ENCODE data around the gene NCK2. TPM values are rescaled to one million over a fixed set of nuclear protein-coding genes. Genes with fewer than 3 reads are reported as not detected.

NCK2 gene
- polyA plus RNA-seq, 4 donors = 59.0 to 68.0 (median 63.0) TPM

DNA sequence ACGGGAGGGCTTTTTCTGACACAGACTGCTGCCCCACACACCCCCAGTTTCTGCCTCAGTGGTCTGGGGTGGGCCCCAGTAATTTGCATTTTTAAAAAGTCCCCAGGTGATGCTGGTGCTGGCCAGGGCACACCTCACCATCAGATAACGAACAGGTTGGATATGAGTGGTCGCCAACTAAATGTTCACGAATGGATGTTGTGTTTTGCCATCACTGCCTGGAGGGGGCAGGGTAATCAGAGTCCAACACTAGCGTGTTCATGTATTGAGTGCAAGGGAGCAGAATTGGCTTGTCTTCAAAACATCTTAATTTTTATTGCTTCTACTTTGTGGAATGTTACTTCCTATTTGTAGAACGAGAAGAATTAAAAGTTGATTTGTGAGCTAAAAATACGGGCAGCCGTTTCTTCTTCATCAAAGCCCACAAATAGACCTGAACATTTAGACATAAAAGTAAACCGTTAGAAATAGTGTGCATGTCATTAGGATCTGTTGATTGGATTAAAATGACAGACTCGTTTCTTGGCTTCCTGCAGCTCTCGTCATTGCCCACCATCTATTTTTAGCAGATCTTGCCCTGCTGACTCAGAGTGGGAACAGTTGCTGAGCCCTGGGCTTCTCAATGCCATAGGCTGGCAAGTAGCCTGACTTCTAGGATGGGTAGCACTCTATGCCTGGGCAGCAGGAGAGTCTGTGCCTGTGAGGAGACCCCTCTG, 45.2 kb downstream of the NCK2 start:
- no peak for DNase-seq (ENCODE audit: low read depth in 4 of 4, low spot score in 3 of 4)

DNA sequence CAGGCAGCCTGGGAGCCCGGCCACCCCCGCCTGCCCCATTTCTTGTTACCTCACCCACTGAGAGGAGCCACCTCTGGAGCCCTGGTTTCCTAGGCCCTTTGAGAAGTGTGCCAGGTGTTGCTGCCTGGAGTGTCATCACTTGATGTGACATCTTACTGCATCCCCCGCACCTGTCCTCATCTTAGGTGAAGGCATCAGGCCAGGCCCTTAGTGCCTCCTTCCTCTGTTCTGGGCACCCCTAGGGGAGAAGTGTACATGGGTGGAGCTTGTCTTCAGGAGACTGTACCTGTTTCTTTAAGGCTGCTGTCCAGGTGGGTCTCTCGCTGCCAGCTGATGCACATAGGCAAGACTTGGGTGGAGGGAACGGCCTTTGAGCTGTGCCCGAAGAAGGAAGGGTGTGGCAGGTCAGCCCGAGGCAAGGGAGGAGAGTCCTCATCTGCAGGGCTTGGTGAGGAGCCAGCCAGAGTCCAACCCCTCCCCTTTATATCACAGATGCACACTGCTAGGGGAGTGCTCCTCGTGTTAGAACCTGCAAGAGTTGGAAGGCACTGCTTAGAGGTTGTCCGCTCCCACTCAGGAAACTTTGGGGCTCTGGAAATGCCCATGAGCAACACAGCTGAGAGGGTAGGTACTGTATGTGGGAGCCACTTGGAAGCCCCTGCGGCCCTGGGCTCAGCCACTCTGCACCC, 45.9 kb downstream of the NCK2 start:
- DNase-seq (ENCODE audit: low read depth in 4 of 4, low spot score in 3 of 4) = no peak

DNA sequence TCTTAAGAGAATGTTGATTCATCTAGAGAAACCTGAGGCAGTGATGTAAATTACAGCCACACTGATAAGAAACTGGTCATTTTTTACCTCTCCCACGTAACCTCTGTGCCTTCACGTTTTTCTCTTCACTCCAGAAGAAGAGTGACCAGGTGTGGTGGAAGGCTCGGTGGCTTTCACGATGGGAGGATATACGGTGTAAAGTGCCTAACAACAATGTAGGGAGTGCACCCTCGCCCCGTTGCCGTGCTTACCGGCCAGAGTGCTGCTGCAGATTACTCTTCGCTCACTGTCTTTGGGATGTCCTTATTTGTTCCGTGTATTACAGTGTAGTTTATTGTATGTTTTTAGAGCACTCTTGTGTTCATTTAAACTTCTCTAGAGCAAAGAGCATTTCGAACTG, 46.5 kb downstream of the NCK2 start:
- no peak for DNase-seq (ENCODE audit: low read depth in 4 of 4, low spot score in 3 of 4)

DNA sequence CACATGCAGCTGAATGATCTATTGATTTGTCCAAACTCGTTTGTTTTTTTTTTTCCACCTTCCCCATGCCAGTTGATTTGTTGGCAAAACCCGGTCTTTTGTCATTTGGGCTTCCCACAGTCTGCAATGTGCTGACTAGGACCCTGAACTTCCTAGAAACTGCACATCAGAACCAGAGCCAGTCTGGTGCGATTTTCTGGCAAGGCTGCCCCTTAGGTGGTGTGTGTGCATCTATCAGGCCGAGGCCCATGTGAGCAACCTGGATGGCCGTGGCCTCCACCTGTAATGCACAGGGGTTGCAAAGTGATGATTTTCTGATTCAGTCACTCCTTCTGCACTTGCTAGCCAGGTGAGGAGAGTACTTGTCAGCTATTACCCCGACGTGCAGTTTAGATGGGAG, 47.8 kb downstream of the NCK2 start:
- DNase-seq (ENCODE audit: low read depth in 4 of 4, low spot score in 3 of 4) = no peak

DNA sequence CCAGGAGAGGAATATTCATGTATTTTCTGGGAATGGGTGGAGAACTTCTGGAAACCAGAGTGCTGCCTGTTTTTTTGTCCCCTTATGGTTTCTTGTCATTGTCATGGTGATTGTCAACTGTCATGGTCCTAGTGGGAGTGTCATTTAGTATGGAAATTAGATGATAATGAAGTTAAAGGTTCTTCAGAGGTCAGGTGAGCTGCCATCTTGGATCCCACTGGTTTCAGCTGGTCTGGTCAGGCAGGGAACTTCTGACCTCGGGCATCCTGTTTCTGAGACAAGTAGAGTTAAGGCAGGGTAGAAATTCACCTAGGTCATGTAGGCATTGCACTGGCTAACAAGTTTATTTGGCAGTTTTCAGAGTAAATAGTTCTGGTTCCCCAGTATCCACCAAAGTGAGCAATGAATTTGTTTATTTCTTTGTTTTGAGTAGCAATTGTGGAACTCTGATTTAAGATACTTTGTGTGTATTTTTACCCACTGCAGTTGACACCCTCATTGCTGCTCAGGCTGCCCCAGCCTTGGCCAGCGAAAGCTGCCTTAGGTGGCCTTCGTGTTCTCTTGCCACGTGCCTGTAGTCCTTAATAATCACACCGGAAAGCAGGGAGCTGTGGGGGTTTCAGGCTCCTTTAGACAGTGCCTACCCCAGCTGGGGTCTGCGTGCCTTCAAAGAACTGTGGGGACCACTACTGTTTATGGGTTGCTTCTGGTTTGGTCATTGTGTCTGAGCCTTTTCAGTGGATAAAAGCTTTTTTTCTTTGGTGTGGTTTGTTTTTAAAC, 48.7 kb downstream of the NCK2 start:
- DNase-seq (ENCODE audit: low read depth in 4 of 4, low spot score in 3 of 4) = no peak

DNA sequence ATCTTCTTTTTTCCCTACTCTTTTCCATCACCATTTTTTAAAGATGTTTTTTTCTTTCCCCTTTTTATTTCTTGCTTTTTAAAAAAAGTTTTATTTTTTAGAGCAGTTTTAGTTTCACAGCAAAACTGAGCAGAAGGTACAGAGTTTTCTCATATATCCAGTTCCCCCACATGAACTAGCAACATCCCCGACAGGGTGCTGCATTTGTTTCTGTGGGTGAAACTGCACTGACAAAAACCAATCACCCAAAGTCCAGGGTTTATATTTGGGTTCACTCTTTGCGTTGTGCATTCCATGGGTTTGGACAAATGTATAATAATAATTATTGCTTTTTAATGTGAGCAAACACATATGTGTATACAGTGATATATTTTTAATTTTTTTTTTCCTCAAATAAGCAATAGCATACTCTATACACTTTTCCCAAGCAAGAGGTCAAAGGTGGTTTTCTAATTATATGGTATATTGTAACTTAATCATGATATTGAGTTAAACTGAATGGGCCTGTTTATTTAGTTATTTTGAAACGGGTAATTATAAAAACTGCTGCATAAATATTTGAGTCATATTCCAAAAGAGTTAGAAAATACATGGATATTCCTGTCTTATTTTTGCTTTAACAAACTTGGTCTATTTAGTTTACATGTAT, 50.3 kb downstream of the NCK2 start:
- no peak for DNase-seq (ENCODE audit: low read depth in 4 of 4, low spot score in 3 of 4)

DNA sequence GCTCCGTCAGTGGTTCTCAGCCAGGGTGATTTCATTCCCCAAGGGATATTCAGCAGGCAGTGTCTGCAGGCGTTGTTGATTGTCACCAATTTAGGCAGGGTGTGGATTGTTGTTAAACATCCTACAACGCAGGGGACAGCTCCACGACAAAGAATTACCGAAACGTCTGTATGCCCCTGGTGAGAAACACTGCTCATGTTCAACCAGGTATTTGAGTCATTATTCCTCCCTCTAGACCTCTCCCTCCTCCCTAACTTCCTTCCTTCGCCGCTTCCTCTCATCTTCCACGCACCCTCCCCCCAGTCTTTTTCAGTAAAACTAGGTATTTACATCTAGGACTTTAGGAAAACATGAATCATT, 50.8 kb downstream of the NCK2 start:
- no peak for DNase-seq (ENCODE audit: low read depth in 4 of 4, low spot score in 3 of 4)

DNA sequence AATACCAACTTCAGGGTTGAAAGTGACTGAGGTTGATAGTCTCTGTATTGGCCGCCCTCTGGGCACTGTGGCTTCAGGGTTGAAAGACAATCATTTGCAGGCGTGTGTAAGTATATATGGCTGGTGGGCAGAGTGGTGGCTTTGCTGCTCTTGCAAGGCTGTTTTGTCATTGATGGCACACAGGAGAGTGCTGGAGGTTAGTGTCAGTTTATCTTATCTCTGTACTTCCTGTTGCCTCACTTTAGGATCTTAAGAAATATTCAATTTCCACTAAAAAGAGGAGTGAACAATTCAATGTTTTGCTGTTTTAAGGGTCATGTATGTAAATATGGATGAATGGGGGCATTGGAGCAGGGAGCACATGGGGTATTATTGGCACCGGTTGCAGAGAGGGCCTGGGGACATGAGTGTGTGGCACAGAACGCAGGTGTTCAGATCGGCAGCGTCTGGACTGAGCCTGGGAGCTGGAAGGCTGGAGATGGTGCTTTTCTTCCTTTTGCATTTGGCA, 51.5 kb downstream of the NCK2 start:
- no peak for DNase-seq (ENCODE audit: low read depth in 4 of 4, low spot score in 3 of 4)

DNA sequence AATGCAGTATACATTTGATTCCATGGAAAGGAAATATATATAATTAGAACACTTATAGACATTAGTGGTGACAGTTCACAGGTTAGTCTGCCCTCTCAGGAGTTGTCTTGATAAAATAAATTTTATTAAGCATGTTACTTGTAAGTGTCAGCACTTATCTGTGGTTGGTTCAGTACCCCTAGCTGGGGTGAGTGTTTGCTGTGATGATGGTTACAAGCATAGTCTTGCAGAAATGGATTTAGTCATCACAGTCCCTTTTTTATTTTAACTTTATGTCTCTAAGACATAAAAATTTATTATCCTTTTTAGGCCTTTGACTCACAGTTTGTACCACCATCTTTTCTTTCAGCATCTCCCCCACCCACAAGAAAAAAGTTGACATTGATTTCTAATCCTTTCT, 52.1 kb downstream of the NCK2 start:
- no peak for DNase-seq (ENCODE audit: low read depth in 4 of 4, low spot score in 3 of 4)

DNA sequence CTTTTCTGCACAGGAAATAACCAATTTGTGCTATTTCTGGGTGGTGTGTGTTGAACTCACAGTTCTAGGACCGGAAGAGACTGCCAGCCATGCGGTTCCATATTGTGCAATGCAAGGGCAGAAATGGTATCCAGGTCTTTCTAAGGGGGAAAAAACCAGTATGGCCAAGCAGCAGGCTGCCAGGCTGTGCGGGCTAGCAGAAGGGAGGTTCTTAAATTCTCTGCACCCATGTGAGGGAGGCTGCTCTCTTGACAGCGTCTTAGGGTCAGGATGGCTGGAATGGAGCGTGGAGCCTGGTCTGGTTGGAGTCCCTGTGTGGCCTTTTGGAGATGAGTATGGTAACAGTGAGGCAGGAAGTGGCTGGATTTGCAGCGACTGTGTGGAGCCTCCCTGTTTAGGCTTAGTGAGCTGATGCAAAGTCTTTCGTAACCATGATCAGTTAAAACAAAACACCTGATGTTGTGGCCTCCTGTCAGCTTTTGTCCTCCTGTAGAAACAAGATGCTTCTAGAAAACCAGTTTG, 52.6 kb downstream of the NCK2 start:
- DNase-seq (ENCODE audit: low read depth in 4 of 4, low spot score in 3 of 4) = no peak

DNA sequence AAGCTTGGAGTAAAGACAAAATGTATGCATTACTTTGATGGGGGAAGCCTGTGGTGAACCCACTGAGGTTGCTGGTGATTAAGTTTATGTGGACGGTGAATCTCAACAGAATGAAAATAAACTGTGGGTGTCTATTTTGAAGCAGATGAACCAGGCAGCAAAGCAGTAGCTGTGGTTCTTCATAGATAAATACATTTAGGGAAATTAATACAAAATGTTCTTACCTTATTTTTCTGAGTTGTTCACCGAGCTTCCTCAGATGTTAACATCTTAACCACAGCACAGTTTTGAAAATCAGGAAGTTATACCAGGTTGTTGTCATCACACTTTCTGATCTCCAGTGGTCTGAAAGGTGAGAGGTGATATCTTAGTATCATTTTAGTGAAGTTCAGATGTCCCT, 53.9 kb downstream of the NCK2 start:
- no peak for DNase-seq (ENCODE audit: low read depth in 4 of 4, low spot score in 3 of 4)

DNA sequence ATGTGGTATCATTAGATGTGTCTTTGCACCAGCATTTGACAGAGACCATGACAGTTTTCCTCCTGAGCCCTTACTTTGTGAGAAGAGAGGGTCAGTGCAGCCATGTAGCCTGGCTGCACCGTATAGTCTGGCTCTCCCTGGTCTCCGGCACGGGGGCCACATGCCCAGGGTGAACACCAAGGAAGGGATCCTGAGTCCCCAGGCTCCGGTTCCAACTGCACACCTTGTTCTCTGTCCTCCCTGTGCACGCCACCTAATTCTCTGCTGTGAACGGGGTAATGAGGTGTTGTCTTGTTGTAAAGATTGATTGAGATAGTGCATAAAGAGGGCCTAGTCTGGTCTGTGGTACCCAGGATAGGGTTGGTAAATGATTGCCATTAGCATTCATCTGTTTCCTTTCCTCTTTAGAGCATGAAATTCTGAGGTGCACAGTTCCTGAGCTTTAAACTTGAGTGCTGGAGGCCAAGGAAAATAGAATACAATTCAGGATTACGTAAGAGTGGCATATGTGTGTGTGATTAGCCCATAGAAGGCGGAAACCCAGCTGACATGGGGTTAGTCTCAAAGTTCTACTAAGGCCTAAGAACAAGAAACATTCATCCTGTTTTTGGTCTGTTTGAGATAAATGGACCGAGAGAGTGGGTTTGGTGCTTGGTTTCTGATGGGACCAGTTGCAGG, 55.5 kb downstream of the NCK2 start:
- DNase-seq (ENCODE audit: low read depth in 4 of 4, low spot score in 3 of 4) = no peak

DNA sequence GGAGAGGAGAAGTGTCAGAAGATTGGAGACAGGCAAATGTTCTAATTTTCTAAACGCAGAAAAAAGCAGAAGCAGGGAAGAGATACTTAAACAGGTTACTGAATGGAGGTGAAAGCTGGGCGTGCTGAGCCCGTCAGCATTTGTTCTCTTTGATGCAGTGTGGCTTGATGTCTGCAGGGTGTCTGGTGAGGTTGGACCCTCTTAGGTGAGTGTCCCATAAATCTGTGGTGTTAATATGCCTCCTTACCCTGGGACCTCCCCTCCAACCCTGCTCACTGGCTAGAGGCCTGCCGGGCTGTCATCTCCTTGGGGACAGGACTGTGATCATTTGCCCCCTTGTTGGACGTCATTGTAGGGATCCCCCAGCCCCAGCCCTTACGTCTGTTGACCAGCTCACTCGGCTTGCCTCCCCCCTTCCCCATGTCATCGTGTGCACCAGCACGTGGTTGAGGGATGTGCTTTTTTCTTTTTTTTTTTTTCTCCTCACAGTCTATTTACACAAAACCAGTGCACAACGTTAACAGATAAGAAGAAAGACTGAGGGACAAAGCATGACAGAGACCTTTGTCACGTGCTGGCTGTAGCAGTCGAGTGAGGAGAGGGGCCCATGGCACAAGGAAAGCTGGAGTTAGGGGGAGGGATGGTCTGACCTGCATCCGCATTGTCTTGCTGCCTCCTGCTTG, 56.4 kb downstream of the NCK2 start:
- no peak for DNase-seq (ENCODE audit: low read depth in 4 of 4, low spot score in 3 of 4)

DNA sequence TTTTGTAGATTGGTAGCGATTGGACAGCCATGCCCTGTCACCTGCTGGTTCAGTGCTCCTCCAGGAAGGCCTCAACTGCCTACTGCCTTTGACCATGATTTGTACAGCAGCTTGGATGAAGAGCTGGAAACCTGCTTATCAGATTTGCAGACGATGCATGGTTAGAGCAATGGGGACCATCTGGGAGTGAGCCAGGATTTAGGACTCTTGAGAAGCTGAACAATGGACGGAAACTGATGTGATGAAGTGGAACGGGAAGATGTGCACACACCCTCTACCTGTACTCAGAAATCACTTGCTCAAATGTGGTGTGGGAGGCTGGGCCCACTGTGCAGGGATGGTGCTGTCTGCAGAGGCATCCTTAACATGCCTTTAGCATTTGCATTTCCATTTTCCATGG, 57.2 kb downstream of the NCK2 start:
- no peak for DNase-seq (ENCODE audit: low read depth in 4 of 4, low spot score in 3 of 4)

DNA sequence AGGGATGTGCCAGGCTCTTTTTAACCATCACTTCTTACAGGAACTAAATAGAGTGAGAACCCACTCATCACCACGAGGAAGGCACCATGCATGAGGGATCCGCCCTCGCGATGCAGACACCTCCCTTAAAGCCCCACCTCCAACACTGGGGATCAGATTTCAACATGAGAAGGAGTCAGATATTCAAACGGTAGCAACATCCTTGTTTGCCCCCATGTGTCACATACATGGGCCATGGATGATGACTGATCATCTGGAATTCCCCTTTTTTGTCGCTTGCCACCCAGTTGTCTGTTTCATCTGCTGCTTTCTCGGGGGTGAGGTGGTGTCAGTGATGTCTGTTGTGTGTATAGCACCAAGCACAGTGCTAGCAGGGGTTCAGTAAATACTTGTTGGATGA, 57.9 kb downstream of the NCK2 start:
- DNase-seq (ENCODE audit: low read depth in 4 of 4, low spot score in 3 of 4) = no peak

DNA sequence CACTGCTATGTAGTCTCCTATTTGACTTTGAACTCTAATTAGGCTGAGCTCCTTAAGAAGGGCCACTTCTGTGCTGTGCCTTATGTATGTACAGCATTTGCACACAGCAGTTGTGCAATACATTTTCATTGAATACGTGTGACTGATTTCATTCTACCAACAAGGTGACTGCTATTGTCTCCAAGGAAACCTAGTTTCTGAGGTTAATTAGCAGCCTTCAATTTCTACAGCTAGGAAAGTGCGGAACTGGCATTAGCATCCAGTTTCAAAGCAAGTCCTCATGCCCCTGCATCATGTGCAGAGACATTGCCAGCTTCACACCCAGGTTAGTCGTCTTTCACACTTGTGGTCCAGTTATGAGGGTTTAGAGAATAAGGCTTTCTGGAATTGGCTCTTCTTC, 58.6 kb downstream of the NCK2 start:
- DNase-seq (ENCODE audit: low read depth in 4 of 4, low spot score in 3 of 4) = no peak

DNA sequence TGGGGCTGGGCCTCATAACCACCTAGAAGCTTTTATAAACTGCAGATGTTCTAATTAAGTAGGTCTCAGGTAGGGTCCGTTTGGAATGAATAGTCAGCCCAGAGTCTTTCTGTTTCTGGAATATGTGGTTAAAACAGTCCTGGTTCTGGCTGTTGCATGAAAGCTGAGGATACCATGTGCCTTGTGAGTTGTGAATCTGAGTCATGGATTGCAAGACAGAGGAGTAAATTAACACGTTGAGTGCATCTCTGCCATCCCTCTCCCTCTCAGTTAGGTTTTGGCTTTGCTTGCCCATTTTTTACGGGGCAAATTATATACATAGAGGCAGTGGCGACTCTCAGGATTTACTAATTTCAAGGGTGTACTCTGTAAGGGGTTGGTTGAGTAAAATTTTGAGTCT, 59.1 kb downstream of the NCK2 start:
- no peak for DNase-seq (ENCODE audit: low read depth in 4 of 4, low spot score in 3 of 4)

DNA sequence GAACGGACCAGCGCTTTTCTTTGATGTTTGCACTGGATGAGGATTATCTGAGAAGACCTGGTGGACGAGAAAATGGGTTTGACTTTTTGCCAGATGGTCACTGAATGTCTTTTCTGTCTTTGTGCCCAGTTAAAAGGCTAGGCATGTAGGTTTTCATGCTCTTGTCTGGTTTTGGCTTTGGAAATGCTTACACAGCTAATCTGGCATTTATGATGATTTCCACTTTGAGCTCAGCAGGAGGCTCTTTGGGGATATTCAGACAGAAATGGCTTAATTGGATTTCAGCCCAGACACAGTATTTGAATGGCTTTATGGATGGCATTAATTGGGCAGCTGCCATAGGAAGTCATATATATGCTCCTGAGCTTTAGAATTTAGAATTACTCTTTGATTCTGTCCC, 59.6 kb downstream of the NCK2 start:
- no peak for DNase-seq (ENCODE audit: low read depth in 4 of 4, low spot score in 3 of 4)

DNA sequence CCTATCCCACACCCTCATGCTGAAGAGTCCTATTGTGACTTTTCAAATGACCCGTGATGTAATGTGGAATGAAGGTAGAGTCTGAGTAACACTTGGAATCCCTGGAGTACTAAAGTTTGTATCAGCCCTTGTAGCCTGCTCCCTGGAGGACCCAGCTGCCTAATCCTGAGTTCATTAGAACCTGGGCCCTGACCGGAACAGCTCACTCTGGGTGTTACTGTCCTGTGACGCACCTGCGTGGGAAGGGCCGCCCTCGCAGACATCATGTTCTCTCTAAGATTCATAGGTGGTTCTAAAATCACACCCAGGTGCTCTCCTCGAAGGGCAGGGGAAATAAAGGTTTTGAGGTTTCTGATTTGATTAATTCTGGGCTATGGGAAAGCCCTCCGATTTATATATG, 62.3 kb downstream of the NCK2 start:
- no peak for DNase-seq (ENCODE audit: low read depth in 4 of 4, low spot score in 3 of 4)

All from left renal pelvis (tissue), 4 donors.